Lung (tissue), 12 donors: ENCODE data around the gene SSR1. TPM values are rescaled to one million over a fixed set of nuclear protein-coding genes. Genes with fewer than 3 reads are reported as not detected.
A peak's percentile ranks its signal among the peaks of the same experiment; 100 is the strongest.

ENCODE experiments used
- ATAC-seq: fragments of 200-7000 bp; cut with Tn5 transposase; one replicate; pipeline ENCODE4 v1.9.1; 2020; ENCODE audit warnings: moderate number of reproducible peaks; ENCODE audit not compliant: insufficient read depth, low FRiP score
- DNase-seq, 3 donors: peaks; one replicate each; pipeline ENCODE4 v3.0.0-alpha.2; 2013 to 2017
- H3K27ac ChIP-seq, 2 donors: one replicate each; pipeline ENCODE4 v1.5.1; 2013; ENCODE audit warnings: mild to moderate bottlenecking in 2 of 2, moderate library complexity in 2 of 2, control low read depth in 1 of 2, inconsistent platforms in 1 of 2, low read depth in 1 of 2, low read length in 1 of 2
- H3K27me3 ChIP-seq, 3 donors: one replicate each; pipeline ENCODE4 v1.5.1; 2013; ENCODE audit warnings: low read length in 2 of 3; ENCODE audit not compliant: control insufficient read depth in 3 of 3, insufficient read depth in 3 of 3
- H3K36me3 ChIP-seq, 4 donors: one replicate each; pipeline ENCODE4 v1.5.1; 2013; ENCODE audit warnings: low read length in 4 of 4, mild to moderate bottlenecking in 1 of 4, moderate library complexity in 1 of 4; ENCODE audit not compliant: control insufficient read depth in 4 of 4, insufficient read depth in 4 of 4
- H3K4me1 ChIP-seq, 5 donors: one replicate each; pipeline ENCODE4 v1.5.1; 2013; ENCODE audit warnings: low read length in 5 of 5, mild to moderate bottlenecking in 2 of 5, moderate library complexity in 1 of 5; ENCODE audit not compliant: control insufficient read depth in 5 of 5, insufficient read depth in 5 of 5
- H3K4me3 ChIP-seq: one replicate; pipeline ENCODE4 v1.5.1; 2013; ENCODE audit warnings: mild to moderate bottlenecking, control low read depth, moderate library complexity
- H3K9ac ChIP-seq, 2 donors: one replicate each; pipeline ENCODE4 v1.5.1; 2013; ENCODE audit warnings: low read length in 2 of 2, control low read depth in 1 of 2; ENCODE audit not compliant: insufficient read depth in 1 of 2
- H3K9me3 ChIP-seq, 4 donors: one replicate each; pipeline ENCODE4 v1.5.1; 2013; ENCODE audit warnings: low read length in 3 of 4, mild to moderate bottlenecking in 1 of 4, moderate library complexity in 1 of 4; ENCODE audit not compliant: control insufficient read depth in 4 of 4, insufficient read depth in 3 of 4
- whole genome bisulfite sequencing, 2 donors: extraction: QIAGEN DNeasy Blood & Tissue Kit; methylation state at CpG; one replicate each; pipeline ENCODE4 v1.1.7; 2013; 5-methylcytosine and 5-hydroxymethylcytosine counted together
- polyA plus RNA-seq, 2 donors: library from polyadenylated mRNA; stranded (reverse); fragments of 200-250 nt; gene quantifications; one replicate each; pipeline ENCODE4 v1.2.1, GENCODE V29; 2013
- total RNA-seq, 2 donors: library from RNA; depleted of rRNA in 1 of 2; stranded (reverse); fragments of >200 nt in 1 of 2; gene quantifications; one replicate each; pipeline ENCODE4 v1.2.1, GENCODE V29; 2014 to 2021
- TF ChIP-seq, protein P1 (sequence below): IDR thresholded peaks from 2 replicates; pipeline ENCODE4 v1.5.1; 2012; ENCODE audit warnings: mild to moderate bottlenecking; ENCODE audit errors: control extremely low read depth, extremely low read depth
- donor health status: control.
- donor health status: control.
- donor health status: Bipolar disorder and iron deficiency.
- donor health status: healthy.
- donor health status: DM: yes; HTN: yes; CAD: no.

The SSR1 gene
- total and polyA plus RNA-seq, 4 donors, result 22.4 to 150 (median 90.1) TPM

DNA sequence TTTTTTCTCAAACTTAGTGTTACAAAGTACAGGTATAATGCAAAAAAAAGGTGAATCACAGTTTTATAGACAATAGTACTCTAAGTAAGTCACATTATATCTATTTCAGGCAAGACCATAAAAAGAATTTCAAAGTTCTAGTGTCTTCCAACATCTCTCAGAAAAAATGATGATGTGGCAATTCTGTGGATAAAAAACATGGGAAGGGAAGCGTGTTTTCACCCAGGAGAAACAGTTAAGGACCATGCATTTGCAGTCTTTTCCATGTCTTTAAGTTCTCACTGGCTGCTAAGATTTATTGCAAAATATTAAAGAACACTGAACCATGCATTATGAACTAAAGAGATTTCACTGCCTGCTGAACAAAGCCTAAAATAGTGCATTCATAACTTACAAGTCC is 1.8 kb downstream of the SSR1 start:
- H3K9ac ChIP-seq, result no peak overlapping the region
- H3K27me3 ChIP-seq, result no peaks in the 10 kb centered on the region
- no peaks in the 10 kb centered on the region for H3K9me3 ChIP-seq
- TF ChIP-seq, protein P1, sequence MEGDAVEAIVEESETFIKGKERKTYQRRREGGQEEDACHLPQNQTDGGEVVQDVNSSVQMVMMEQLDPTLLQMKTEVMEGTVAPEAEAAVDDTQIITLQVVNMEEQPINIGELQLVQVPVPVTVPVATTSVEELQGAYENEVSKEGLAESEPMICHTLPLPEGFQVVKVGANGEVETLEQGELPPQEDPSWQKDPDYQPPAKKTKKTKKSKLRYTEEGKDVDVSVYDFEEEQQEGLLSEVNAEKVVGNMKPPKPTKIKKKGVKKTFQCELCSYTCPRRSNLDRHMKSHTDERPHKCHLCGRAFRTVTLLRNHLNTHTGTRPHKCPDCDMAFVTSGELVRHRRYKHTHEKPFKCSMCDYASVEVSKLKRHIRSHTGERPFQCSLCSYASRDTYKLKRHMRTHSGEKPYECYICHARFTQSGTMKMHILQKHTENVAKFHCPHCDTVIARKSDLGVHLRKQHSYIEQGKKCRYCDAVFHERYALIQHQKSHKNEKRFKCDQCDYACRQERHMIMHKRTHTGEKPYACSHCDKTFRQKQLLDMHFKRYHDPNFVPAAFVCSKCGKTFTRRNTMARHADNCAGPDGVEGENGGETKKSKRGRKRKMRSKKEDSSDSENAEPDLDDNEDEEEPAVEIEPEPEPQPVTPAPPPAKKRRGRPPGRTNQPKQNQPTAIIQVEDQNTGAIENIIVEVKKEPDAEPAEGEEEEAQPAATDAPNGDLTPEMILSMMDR, result no peak
- WGBS, 2 donors, result 45 to 69% methylated on average over 1 of the region's 1 CpG
- H3K27ac ChIP-seq, result no peak overlapping the region
- no peak overlapping the region for H3K4me3 ChIP-seq
- ATAC-seq (no peak), DNase-seq (peak in 2 of 3 donors; percentile 34 to 49)
- peaks cover 0 to 19% (median 6%) of the 10 kb centered on the region in 5 donors for H3K4me1 ChIP-seq
- peaks cover 7 to 24% (median 11%) of the 10 kb centered on the region in 4 donors for H3K36me3 ChIP-seq

DNA sequence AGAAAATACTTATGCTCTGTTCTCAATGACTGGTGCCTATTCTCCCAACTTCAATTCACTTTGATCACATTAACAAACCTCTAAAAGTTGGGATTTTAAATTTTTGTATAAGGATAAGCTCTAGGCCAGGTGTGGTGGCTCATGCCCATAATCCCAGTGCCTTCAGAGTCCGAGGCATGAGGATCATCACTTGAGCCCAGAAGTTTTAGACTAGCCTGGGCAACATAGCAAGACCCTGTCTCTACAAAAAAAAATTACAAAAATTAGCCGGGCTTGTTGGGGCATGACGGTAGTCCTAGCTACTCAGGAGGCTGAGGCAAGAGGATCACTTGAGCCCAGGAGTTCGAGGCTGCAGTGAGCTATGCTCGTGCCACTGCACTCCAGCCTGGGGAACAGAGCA is 3.9 kb downstream of the SSR1 start:
- Histone ChIP-seq H3K36me3 (peaks cover 14 to 30% (median 20%) of the 10 kb centered on the region in 4 donors), H3K9me3 (no peaks in the 10 kb centered on the region), H3K4me3 (no peak overlapping the region), H3K9ac (no peak overlapping the region), H3K27ac (no peak overlapping the region), H3K4me1 (peaks cover 0 to 19% (median 6%) of the 10 kb centered on the region in 5 donors), H3K27me3 (no peaks in the 10 kb centered on the region)
- DNase-seq (no peak), ATAC-seq (no peak)
- 56 to 98% methylated on average over 5 of the region's 5 CpGs for WGBS, 2 donors
- TF ChIP-seq, protein P1, result no peak

DNA sequence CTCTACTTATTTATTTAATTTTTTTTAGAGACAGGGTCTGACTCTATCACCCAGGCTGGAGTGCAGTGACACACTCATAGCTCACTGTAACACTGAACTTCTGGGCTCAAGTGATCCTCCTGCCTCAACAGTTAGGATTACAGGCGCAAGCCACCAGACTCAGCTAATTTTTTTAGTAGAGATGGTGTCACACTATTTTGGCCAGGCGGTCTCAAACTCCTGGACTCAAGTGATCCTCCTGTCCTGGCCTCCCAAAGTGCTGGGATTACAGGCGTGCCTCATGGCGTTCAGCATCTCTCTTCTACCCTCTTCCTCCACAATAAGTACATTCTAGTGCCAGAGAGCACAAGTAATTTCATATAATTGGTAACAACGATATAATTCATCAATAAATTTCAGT is 5.5 kb downstream of the SSR1 start:
- Histone ChIP-seq H3K4me3 (no peak overlapping the region), H3K36me3 (peaks cover 14 to 32% (median 25%) of the 10 kb centered on the region in 4 donors), H3K9me3 (no peaks in the 10 kb centered on the region), H3K9ac (no peak overlapping the region), H3K27me3 (no peaks in the 10 kb centered on the region), H3K4me1 (peaks cover 0 to 14% (median 6%) of the 10 kb centered on the region in 5 donors), H3K27ac (no peak overlapping the region)
- ATAC-seq (no peak), DNase-seq (no peak)
- TF ChIP-seq, protein P1, result no peak
- WGBS, 2 donors, result 97 to 98% methylated on average over 5 of the region's 5 CpGs

DNA sequence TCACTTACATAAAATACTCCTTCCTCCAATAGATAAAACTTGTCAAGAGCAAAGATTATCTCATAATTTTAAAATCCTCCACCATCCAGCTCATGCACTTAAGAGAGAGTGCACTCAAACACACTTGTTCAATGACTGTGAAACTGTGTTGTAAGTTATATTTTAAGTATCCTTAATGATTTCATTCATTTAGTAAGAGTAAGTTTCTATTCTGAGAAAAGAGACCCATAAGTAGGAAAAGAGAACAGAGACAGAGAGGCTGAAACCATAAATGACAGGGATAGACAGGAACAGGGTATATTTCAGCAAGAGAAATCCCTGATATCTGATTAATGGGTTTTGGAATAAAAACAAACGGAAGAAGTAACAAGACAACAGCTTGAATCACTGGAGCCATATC is 8.2 kb downstream of the SSR1 start:
- TF ChIP-seq, protein P1, result no peak
- Histone ChIP-seq H3K4me1 (peaks cover 0 to 6% (median 0%) of the 10 kb centered on the region in 5 donors), H3K27me3 (no peaks in the 10 kb centered on the region), H3K27ac (no peak overlapping the region), H3K9ac (no peak overlapping the region), H3K36me3 (peaks cover 22 to 47% (median 36%) of the 10 kb centered on the region in 4 donors), H3K4me3 (no peak overlapping the region), H3K9me3 (no peaks in the 10 kb centered on the region)
- no peak for ATAC-seq
- 66 to 85% methylated on average over 1 of the region's 1 CpG for WGBS, 2 donors
- no peak for DNase-seq
